GM23248 (cell line): ENCODE results near the gene IGFN1. TPM values are rescaled to one million over a fixed set of nuclear protein-coding genes. Genes with fewer than 3 reads are reported as not detected.

Experiments
- DNase-seq: peaks from one replicate; pipeline ENCODE4 v3.0.0-alpha.2; 2015
- H2AFZ ChIP-seq: fragments of 200-600 bp; sonication (generic); 2 replicates; pipeline ENCODE4 v1.6.1; 2016; ENCODE audit warnings: antibody characterized with exemption
- H3F3A ChIP-seq: fragments of 200-600 bp; sonication (generic); 2 replicates; pipeline ENCODE4 v1.6.1; 2016; ENCODE audit warnings: mild to moderate bottlenecking, antibody characterized with exemption, mixed run types; ENCODE audit not compliant: insufficient read depth
- H3K27ac ChIP-seq: fragments of 200-600 bp; sonication (generic); 2 replicates; pipeline ENCODE4 v1.5.1; 2016; ENCODE audit warnings: mild to moderate bottlenecking
- H3K27me3 ChIP-seq: fragments of 200-600 bp; sonication (generic); replicated peaks from 2 replicates; pipeline ENCODE4 v1.6.1; 2016; ENCODE audit warnings: mild to moderate bottlenecking; ENCODE audit not compliant: insufficient read depth
- H3K36me3 ChIP-seq: fragments of 200-600 bp; sonication (generic); 2 replicates; pipeline ENCODE4 v1.6.1; 2016; ENCODE audit warnings: low read depth, mild to moderate bottlenecking
- H3K4me1 ChIP-seq: fragments of 200-600 bp; sonication (generic); 2 replicates; pipeline ENCODE4 v1.6.1; 2016; ENCODE audit warnings: mild to moderate bottlenecking; ENCODE audit not compliant: insufficient read depth
- H3K4me2 ChIP-seq: fragments of 200-600 bp; sonication (generic); one replicate; pipeline ENCODE4 v1.6.1; 2016; ENCODE audit warnings: mild to moderate bottlenecking; ENCODE audit not compliant: unreplicated experiment
- H3K4me3 ChIP-seq: fragments of 200-600 bp; sonication (generic); 2 replicates; pipeline ENCODE4 v1.5.1; 2016; ENCODE audit warnings: mild to moderate bottlenecking
- H3K79me2 ChIP-seq: fragments of 200-600 bp; sonication (generic); 2 replicates; pipeline ENCODE4 v1.6.1; 2016; ENCODE audit warnings: mild to moderate bottlenecking; ENCODE audit not compliant: insufficient read depth
- H3K9ac ChIP-seq: fragments of 200-600 bp; sonication (generic); 2 replicates; pipeline ENCODE4 v1.6.1; 2016; ENCODE audit warnings: mild to moderate bottlenecking
- H3K9me2 ChIP-seq: fragments of 200-600 bp; sonication (generic); 2 replicates; pipeline ENCODE4 v1.6.1; 2016; ENCODE audit warnings: mixed run types, mild to moderate bottlenecking, moderate library complexity; ENCODE audit not compliant: insufficient read depth
- H3K9me3 ChIP-seq: fragments of 200-600 bp; sonication (generic); one replicate; pipeline ENCODE4 v1.6.1; 2017; ENCODE audit warnings: low read depth
- H4K20me1 ChIP-seq: fragments of 200-600 bp; sonication (generic); 2 replicates; pipeline ENCODE4 v1.6.0; 2016; ENCODE audit not compliant: insufficient read depth
- EZH2 ChIP-seq: fragments of 200-600 bp; sonication (generic); IDR thresholded peaks from 2 replicates; pipeline ENCODE4 v1.6.1; 2018; ENCODE audit warnings: antibody characterized with exemption, mild to moderate bottlenecking; ENCODE audit not compliant: insufficient read depth, poor library complexity, severe bottlenecking
- EZH2phosphoT487 ChIP-seq: fragments of 200-600 bp; sonication (generic); IDR thresholded peaks from 2 replicates; pipeline ENCODE4 v1.6.1; 2018; ENCODE audit warnings: antibody characterized with exemption, moderate library complexity, mild to moderate bottlenecking, low read depth; ENCODE audit not compliant: insufficient read depth
- WGBS, 2 experiments: methylation state at CpG; one replicate each; pipeline ENCODE4 v1.1.6; 2015 to 2017; ENCODE audit warnings: low lambda C conversion rate in 2 of 2, low coverage in 1 of 2; ENCODE audit errors: missing lambda C conversion rate in 2 of 2; 5-methylcytosine and 5-hydroxymethylcytosine counted together
- in situ Hi-C: fragments of 300-500 bp; cut with MboI; formaldehyde crosslinking; loops from 2 replicates; pipeline ENCODE4 v1.15.0; 2020
- polyA plus RNA-seq: library from polyadenylated mRNA; unstranded; fragments of >200 nt; fragmentation: Nextera tagmentation; extraction: Ambion mirVana; gene quantifications from 2 replicates; pipeline ENCODE4 v1.2.1, GENCODE V29; 2016
- total RNA-seq: library from RNA; depleted of rRNA; stranded (reverse); fragments of >200 nt; shearing (Covaris generic); gene quantifications from 2 replicates; pipeline ENCODE4 v1.2.3, GENCODE V29; 2014

IGFN1 gene
- total and polyA plus RNA-seq, 2 experiments from 2014 or later = not detected

DNA sequence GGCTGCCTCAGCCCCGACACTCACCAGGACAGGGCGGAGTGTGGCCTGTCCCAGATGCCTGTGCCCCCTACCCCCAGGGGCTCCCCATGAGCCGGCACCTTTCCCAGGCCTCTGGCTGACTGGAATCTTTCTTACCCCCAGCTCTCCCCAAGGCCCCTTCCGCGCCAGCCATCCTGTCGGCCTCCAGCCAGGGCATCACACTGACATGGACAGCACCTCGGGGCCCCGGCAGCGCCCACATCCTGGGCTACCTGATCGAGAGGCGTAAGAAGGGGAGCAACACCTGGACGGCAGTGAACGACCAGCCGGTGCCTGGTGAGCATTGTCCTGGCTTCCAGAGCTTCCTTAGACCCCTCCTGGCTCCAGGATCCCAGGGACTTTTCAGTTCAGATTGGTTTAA lies 26.5 kb downstream of the IGFN1 start:
- in situ Hi-C loops = no loop called here
- no peaks in the 10 kb centered on the region for H3K36me3 ChIP-seq
- no peak overlapping the region for H3K9ac ChIP-seq
- no peak overlapping the region for H3K27ac ChIP-seq
- no peak for TF ChIP-seq EZH2
- TF ChIP-seq EZH2phosphoT487 = no peak
- WGBS, 2 experiments = 82 to 87% methylated on average over 11 to 14 of the region's 14 CpGs
- no peaks in the 10 kb centered on the region for H3K9me3 ChIP-seq
- H3K4me1 ChIP-seq = no peaks in the 10 kb centered on the region
- no peak for DNase-seq
- H3K27me3 ChIP-seq = peaks cover 4% of the 10 kb centered on the region; the same call in 1 of the 2 replicates
- no peak overlapping the region for H3K4me3 ChIP-seq
- H3K4me2 ChIP-seq = no peak overlapping the region
- H4K20me1 ChIP-seq = no peaks in the 10 kb centered on the region
- H3F3A ChIP-seq = no peaks in the 10 kb centered on the region
- no peaks in the 10 kb centered on the region for H3K79me2 ChIP-seq
- H3K9me2 ChIP-seq = no peaks in the 10 kb centered on the region
- H2AFZ ChIP-seq = no peak overlapping the region

DNA sequence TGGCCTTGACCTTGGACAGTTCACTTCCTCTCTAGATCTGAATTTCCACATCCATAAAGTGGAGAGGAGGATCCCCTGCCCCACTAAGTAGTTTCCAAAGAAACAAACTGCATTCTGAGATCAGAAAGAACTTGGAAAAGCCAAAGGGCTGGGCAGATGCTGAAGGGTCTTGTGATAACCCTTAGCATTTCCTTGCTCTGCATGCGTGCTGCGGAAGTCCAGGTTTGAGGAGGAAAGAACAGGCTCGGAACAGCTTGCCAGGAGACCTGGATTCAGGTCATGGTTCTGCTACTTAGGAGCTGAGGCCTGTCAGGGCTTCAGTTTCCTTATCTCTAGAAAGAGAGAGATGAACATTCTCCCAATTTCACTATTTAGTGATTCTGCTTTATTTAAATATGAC lies 27.2 kb downstream of the IGFN1 start:
- WGBS, 2 experiments = 88 to 90% methylated on average over 3 of the region's 3 CpGs
- no peaks in the 10 kb centered on the region for H3F3A ChIP-seq
- no peak overlapping the region for H3K4me3 ChIP-seq
- H4K20me1 ChIP-seq = no peaks in the 10 kb centered on the region
- H3K9me3 ChIP-seq = no peaks in the 10 kb centered on the region
- no peaks in the 10 kb centered on the region for H3K79me2 ChIP-seq
- no peak overlapping the region for H2AFZ ChIP-seq
- H3K9ac ChIP-seq = no peak overlapping the region
- no peak for TF ChIP-seq EZH2
- no peak for TF ChIP-seq EZH2phosphoT487
- H3K27me3 ChIP-seq = no peaks in the 10 kb centered on the region
- in situ Hi-C loops = no loop called here
- no peak for DNase-seq
- H3K27ac ChIP-seq = no peak overlapping the region
- no peaks in the 10 kb centered on the region for H3K4me1 ChIP-seq
- H3K4me2 ChIP-seq = no peak overlapping the region
- H3K36me3 ChIP-seq = no peaks in the 10 kb centered on the region
- no peaks in the 10 kb centered on the region for H3K9me2 ChIP-seq

DNA sequence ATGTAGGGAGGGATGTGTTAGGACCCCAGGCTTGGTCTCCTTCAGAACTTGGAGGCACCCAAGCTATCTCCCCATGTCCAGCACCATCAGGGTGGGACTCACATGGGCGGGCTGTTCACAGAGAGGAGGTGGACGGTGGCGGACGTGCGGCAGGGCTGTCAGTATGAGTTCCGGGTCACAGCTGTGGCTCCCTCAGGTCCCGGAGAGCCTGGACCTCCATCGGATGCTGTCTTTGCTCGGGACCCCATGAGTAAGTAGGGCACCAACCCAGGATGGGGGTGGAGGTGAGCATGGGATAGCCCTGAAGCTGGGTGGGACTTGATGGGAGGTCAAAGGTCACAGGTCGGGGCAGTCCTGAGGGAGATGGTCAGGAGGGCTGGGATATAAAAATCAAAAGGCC lies 27.8 kb downstream of the IGFN1 start:
- Histone ChIP-seq H3K9ac (no peak overlapping the region), H3K9me3 (no peaks in the 10 kb centered on the region), H3K27ac (no peak overlapping the region), H4K20me1 (no peaks in the 10 kb centered on the region), H3K4me1 (no peaks in the 10 kb centered on the region), H3F3A (no peaks in the 10 kb centered on the region), H3K4me3 (no peak overlapping the region), H3K9me2 (no peaks in the 10 kb centered on the region), H3K79me2 (no peaks in the 10 kb centered on the region), H3K4me2 (no peak overlapping the region), H3K36me3 (no peaks in the 10 kb centered on the region), H2AFZ (no peak overlapping the region), H3K27me3 (no peaks in the 10 kb centered on the region)
- 86 to 88% methylated on average over 5 to 10 of the region's 10 CpGs for WGBS, 2 experiments
- DNase-seq = no peak
- in situ Hi-C loops = no loop called here
- TF ChIP-seq EZH2 (no peak), EZH2phosphoT487 (no peak)

DNA sequence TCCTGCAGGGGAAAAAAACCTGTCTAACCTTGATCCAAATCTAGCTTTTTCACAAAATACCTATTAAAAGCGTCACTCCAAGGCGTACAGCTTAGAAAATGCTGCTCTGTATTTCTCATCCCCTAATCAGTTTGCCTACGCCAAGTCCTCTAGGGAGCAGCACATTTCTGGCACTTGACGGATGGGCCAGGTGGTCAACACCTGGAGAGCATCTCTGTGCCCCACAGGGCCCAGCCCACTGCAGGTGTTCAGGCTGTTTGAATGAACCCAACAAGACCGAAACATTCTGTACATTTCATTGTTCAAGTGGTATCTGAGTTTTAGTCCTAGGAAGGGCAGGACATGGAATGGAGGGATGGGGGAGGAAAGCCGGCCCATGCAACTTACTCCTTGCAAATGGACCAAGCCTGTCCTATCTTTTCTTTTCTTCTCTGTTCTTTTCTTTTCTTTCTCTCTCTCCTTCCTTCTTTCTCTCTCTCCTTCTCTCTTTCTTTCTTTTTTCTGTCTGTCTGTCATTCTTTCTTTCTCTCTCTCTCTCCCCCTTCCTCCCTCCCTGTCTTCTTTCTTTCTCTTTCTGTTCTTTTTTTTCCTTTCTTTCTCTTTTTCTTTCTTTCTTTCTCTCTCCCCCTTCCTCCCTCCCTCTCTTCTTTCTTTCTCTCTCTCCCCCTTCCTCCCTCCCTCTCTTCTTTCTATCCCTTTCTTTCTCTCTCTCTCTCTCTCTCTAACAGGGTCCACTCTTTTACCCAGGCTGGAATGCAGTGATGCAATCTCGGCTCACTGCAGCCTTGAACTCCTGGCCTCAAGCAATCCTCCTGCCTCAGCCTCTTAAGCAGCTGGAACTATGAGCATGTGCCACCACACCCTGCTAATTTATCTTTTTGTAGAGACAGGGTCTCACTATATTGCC lies 29.1 kb downstream of the IGFN1 start:
- WGBS, 2 experiments = 86 to 91% methylated on average over 7 of the region's 7 CpGs
- Histone ChIP-seq H3K36me3 (no peaks in the 10 kb centered on the region), H3K9me3 (no peaks in the 10 kb centered on the region), H3K79me2 (no peaks in the 10 kb centered on the region), H3K9me2 (no peaks in the 10 kb centered on the region), H3K9ac (no peak overlapping the region), H2AFZ (no peak overlapping the region), H3F3A (no peaks in the 10 kb centered on the region), H3K4me1 (0 out of 2 replicates have a peak, but pooled peaks cover 2% of the 10 kb centered on the region), H3K27me3 (no peaks in the 10 kb centered on the region), H4K20me1 (no peaks in the 10 kb centered on the region), H3K4me3 (no peak overlapping the region), H3K27ac (no peak overlapping the region), H3K4me2 (no peak overlapping the region)
- in situ Hi-C loops = no loop called here
- TF ChIP-seq EZH2 (no peak), EZH2phosphoT487 (no peak)
- DNase-seq = no peak
